Natural killer cell treated with Interleukin-12 subunit alpha and Interleukin-12 subunit beta and Interleukin-15 and Interleukin-18, amount 100 ng/mL, for 72 hours (primary cell): Measurements from ENCODE around the gene GLP1R. TPM values are rescaled to one million over a fixed set of nuclear protein-coding genes. Genes with fewer than 3 reads are reported as not detected.

ENCODE experiments used
- ATAC-seq, 2 donors: fragments of 150-1000 bp; cut with Tn5 transposase in 1 of 2; sonication (Bioruptor Pico), chemical (Tn5 transposase) in 1 of 2; 2 replicates each; pipeline ENCODE4 v1.10.0; 2021
- DNase-seq: peaks from one replicate; pipeline ENCODE4 v3.0.0; 2022; ENCODE audit warnings: low spot score
- H3K27ac Mint-ChIP-seq, 2 donors: 1 replicate in 1 of 2; 2 replicates in 1 of 2; pipeline ENCODE4 v1.8.0; 2022; ENCODE audit warnings: mixed read lengths in 2 of 2, mild to moderate bottlenecking in 1 of 2, moderate library complexity in 1 of 2
- H3K27me3 Mint-ChIP-seq, 2 donors: 1 replicate in 1 of 2; 2 replicates in 1 of 2; pipeline ENCODE4 v1.8.0; 2022; ENCODE audit warnings: mixed read lengths in 2 of 2
- H3K36me3 Mint-ChIP-seq: one replicate; pipeline ENCODE4 v1.8.0; 2022; ENCODE audit warnings: mixed read lengths
- H3K4me1 Mint-ChIP-seq, 2 donors: 1 replicate in 1 of 2; 2 replicates in 1 of 2; pipeline ENCODE4 v1.8.0; 2022; ENCODE audit warnings: low read depth in 2 of 2, mixed read lengths in 2 of 2, mild to moderate bottlenecking in 1 of 2
- H3K4me3 Mint-ChIP-seq: one replicate; pipeline ENCODE4 v1.8.0; 2022; ENCODE audit warnings: mixed read lengths
- H3K9me3 Mint-ChIP-seq: 2 replicates; pipeline ENCODE4 v1.8.0; 2022; ENCODE audit warnings: mixed read lengths
- total RNA-seq, 2 donors: library from RNA; stranded (reverse); gene quantifications; one replicate each; pipeline ENCODE4 v1.2.3, GENCODE V29; 2022

Gene GLP1R
- total RNA-seq, 2 donors from 2014 or later = not detected

DNA sequence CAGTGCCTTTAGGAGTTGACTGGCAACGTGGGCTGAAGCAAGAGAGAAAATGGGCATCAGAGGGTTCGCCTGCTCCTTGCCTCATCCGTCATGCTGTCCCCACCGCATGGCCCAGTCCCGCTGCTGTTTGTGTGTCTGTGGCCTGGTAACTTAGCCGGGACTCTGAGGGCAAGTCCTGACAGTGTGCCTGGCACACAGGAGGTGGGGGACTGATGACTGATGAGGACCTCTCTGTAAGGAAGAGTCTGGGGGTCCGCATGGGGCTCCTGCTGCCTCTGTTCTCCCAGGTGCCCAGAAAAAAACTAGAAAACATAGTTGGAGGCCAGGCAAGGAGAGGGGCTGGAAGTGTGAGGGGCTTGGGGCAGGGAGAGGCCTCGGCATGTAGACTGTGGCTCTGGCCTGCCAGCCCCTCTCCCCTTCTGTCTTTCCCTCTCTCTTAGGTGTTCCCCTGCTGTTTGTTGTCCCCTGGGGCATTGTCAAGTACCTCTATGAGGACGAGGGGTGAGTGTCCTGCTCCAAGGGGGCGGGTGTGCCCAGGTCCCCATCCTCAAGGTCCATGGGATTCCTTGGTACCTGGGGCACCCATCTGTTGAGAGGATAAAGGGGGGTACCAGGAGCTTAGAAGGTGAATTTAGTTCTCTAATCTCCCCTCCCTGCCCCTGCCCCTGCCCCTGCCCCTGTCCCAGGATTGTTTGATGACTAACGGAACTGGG, 29.5 kb downstream of the GLP1R start:
- Mint-ChIP-seq H3K36me3 (no peaks in the 10 kb centered on the region), H3K9me3 (no peaks in the 10 kb centered on the region), H3K27me3 (no peaks in the 10 kb centered on the region), H3K27ac (no peak overlapping the region), H3K4me3 (no peak overlapping the region), H3K4me1 (peaks cover 0 to 4% of the 10 kb centered on the region in 2 donors)
- no peak for ATAC-seq
- DNase-seq = no peak

DNA sequence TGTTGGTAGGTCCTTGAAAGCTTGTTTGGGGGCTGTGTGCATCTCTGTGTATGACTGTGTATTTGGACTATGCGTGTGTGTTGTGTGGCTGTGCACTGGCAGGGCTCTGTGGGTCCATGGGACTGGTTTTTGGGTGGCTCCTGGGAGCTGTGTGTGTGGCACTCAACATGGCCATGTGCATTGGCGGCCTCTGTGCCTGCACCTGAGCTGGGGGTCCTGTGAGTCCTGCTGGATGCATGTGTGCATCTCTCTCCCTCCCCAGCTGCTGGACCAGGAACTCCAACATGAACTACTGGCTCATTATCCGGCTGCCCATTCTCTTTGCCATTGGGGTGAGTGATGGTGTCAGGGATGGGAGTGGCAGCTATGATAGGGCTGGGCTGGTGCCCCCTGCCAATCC, 30.1 kb downstream of the GLP1R start:
- Mint-ChIP-seq H3K27me3 (no peaks in the 10 kb centered on the region), H3K4me3 (no peak overlapping the region), H3K9me3 (no peaks in the 10 kb centered on the region), H3K4me1 (peaks cover 0 to 7% of the 10 kb centered on the region in 2 donors), H3K27ac (no peak overlapping the region), H3K36me3 (no peaks in the 10 kb centered on the region)
- peak in 1 of 2 donors; percentile 43 for ATAC-seq
- DNase-seq = no peak

DNA sequence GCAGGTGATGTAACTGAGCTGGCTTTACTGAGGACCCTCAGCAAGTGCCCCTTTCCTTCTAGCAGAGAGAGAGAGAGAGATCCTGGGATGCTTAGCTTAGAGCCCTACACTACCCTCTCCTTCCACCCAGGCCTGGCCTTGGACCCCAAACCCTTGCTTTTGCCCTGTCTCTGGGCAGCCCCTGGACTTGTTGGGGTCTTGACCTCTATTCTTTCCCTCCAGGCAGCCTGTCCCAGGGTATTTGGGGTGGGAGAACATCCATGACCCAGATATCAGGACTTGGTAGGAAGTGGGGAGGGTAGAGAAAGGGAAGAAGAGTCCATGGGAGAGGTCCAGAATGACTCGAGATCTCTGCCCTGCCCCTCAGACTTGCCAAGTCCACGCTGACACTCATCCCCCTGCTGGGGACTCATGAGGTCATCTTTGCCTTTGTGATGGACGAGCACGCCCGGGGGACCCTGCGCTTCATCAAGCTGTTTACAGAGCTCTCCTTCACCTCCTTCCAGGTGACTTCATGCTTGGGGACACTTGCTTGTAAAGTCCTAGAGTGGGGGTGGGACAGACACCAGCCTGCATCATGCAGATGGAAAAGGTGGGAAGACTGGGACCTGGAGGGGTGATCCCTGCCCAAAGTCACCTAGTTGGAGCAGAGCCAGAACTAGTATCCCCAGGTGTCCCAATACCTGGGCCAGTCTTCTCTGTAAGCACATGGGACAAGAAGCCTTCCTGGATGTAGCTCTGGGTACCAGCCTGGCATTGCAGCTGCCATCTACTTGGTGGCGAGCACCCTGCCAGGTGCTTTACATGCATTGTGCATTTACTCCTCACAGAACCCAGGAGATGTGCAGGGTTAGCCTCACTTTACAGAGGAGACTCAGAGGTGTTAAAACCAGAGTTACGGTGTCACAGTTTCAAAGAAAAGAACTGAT, 30.9 kb downstream of the GLP1R start:
- H3K27ac Mint-ChIP-seq = no peak overlapping the region
- ATAC-seq (no peak), DNase-seq (no peak)
- H3K4me1 Mint-ChIP-seq = peaks cover 0 to 7% of the 10 kb centered on the region in 2 donors
- H3K9me3 Mint-ChIP-seq = no peaks in the 10 kb centered on the region
- no peaks in the 10 kb centered on the region for H3K27me3 Mint-ChIP-seq
- H3K36me3 Mint-ChIP-seq = no peaks in the 10 kb centered on the region
- H3K4me3 Mint-ChIP-seq = no peak overlapping the region

- ATAC-seq (no peak), DNase-seq (no peak)
- Mint-ChIP-seq H3K9me3 (no peaks in the 10 kb centered on the region), H3K36me3 (no peaks in the 10 kb centered on the region), H3K27ac (no peak overlapping the region), H3K27me3 (peaks cover 0 to under 1% of the 10 kb centered on the region in 2 donors), H3K4me1 (peaks cover 0 to 5% of the 10 kb centered on the region in 2 donors), H3K4me3 (no peak overlapping the region)
Measured at GRCh38 chr6:39080246-39080875, 31.8 kb downstream of the GLP1R start.

DNA sequence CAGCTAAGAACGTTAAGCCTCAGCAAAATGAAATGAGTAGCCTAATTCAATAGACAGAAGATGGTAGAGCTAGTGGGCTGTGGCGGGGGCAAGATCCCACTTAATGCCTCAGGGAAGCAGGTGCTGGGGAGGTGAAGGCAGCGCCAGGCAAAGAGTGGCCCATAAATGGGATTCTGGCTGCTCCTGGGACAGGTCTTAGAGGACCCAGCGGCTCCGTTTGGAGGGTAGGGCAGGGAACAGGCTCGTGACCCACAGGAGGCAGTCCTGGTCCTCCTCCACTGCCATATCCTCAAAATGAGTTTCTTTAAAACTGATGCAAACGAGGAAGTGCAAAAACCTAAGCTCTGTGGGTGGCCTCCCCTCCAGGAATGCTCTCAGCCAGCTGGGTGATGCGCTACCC, 33.7 kb downstream of the GLP1R start:
- no peak for ATAC-seq
- peaks cover 8 to 18% of the 10 kb centered on the region in 2 donors for H3K27me3 Mint-ChIP-seq
- H3K4me3 Mint-ChIP-seq = no peak overlapping the region
- no peak overlapping the region for H3K27ac Mint-ChIP-seq
- H3K4me1 Mint-ChIP-seq = peaks cover 13 to 18% of the 10 kb centered on the region in 2 donors
- no peak for DNase-seq
- no peaks in the 10 kb centered on the region for H3K9me3 Mint-ChIP-seq
- no peaks in the 10 kb centered on the region for H3K36me3 Mint-ChIP-seq

DNA sequence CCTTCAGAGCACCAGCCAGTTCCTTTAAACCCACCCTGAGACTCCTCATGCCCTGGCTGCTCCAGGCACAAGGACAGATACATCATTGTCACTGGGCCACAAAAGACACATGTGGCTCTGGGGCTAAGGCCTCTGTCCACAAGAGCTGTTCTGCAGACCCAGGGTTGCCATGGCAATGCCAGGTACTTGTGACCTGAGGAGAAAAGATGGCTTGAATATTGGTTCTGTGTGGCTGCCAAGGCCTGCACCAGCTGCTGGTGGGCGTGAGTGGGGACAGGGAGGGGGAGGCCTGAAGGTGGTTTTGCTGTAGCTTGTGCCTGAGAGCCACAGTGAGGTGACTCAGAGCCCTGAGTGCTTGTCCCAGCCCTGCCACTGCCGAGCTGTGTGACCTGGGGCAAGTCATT, 34.7 kb downstream of the GLP1R start:
- ATAC-seq (no peak), DNase-seq (no peak)
- Mint-ChIP-seq H3K27ac (no peak overlapping the region), H3K9me3 (no peaks in the 10 kb centered on the region), H3K4me1 (peaks cover 13 to 18% of the 10 kb centered on the region in 2 donors), H3K27me3 (peaks cover 8 to 19% of the 10 kb centered on the region in 2 donors), H3K4me3 (no peak overlapping the region), H3K36me3 (no peaks in the 10 kb centered on the region)

- Mint-ChIP-seq H3K27me3 (peaks cover 14 to 19% of the 10 kb centered on the region in 2 donors), H3K27ac (no peak overlapping the region)
- no peak for DNase-seq
Measured at GRCh38 chr6:39084506-39084905, 35.9 kb downstream of the GLP1R start.

GRCh38 chr6:39085129-39085797, 36.7 kb downstream of the GLP1R start:
- ATAC-seq = no peak
- Mint-ChIP-seq H3K9me3 (no peaks in the 10 kb centered on the region), H3K4me1 (peaks cover 13 to 19% of the 10 kb centered on the region in 2 donors), H3K36me3 (no peaks in the 10 kb centered on the region), H3K27me3 (peaks cover 18 to 21% of the 10 kb centered on the region in 2 donors), H3K27ac (no peak overlapping the region), H3K4me3 (no peak overlapping the region)
- DNase-seq = no peak

More at GRCh38 chr6:39084506-39084905, 35.9 kb downstream of the GLP1R start:
- H3K36me3 Mint-ChIP-seq = no peaks in the 10 kb centered on the region
- peaks cover 13 to 18% of the 10 kb centered on the region in 2 donors for H3K4me1 Mint-ChIP-seq
- H3K9me3 Mint-ChIP-seq = no peaks in the 10 kb centered on the region
- ATAC-seq = no peak
- H3K4me3 Mint-ChIP-seq = no peak overlapping the region

GRCh38 chr6:39086294-39086693, 37.7 kb downstream of the GLP1R start:
- Mint-ChIP-seq H3K4me3 (peak overlapping the region; percentile 44), H3K4me1 (peaks cover 13 to 21% of the 10 kb centered on the region in 2 donors), H3K27me3 (peaks cover 26 to 31% of the 10 kb centered on the region in 2 donors), H3K9me3 (no peaks in the 10 kb centered on the region), H3K27ac (no peak overlapping the region), H3K36me3 (no peaks in the 10 kb centered on the region)
- ATAC-seq (peak; percentile 89 to 90), DNase-seq (peak; percentile 68)

DNA sequence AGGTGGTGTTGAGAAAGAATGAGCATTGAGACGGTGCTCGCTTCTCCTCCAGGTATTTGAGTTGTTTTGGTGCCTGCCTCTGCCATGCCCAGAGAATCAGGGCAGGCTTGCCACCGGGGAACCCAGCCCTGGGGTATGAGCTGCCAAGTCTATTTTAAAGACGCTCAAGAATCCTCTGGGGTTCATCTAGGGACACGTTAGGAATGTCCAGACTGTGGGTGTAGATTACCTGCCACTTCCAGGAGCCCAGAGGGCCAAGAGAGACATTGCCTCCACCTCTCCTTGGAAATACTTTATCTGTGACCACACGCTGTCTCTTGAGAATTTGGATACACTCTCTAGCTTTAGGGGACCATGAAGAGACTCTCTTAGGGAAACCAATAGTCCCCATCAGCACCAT, 38.1 kb downstream of the GLP1R start:
- Mint-ChIP-seq H3K9me3 (no peaks in the 10 kb centered on the region), H3K27me3 (peaks cover 30 to 35% of the 10 kb centered on the region in 2 donors), H3K4me1 (peaks cover 13 to 21% of the 10 kb centered on the region in 2 donors), H3K36me3 (no peaks in the 10 kb centered on the region), H3K27ac (no peak overlapping the region), H3K4me3 (peak overlapping the region; percentile 44)
- ATAC-seq (no peak), DNase-seq (no peak)

GRCh38 chr6:39087197-39087596, 38.6 kb downstream of the GLP1R start:
- no peaks in the 10 kb centered on the region for H3K36me3 Mint-ChIP-seq
- no peak for DNase-seq
- H3K4me1 Mint-ChIP-seq = peaks cover 13 to 21% of the 10 kb centered on the region in 2 donors
- no peak for ATAC-seq
- H3K27ac Mint-ChIP-seq = no peak overlapping the region
- H3K4me3 Mint-ChIP-seq = no peak overlapping the region
- H3K27me3 Mint-ChIP-seq = peaks cover 33 to 40% of the 10 kb centered on the region in 2 donors
- H3K9me3 Mint-ChIP-seq = no peaks in the 10 kb centered on the region

GRCh38 chr6:39088331-39088730, 39.8 kb downstream of the GLP1R start:
- ATAC-seq = no peak
- no peak overlapping the region for H3K4me3 Mint-ChIP-seq
- H3K36me3 Mint-ChIP-seq = no peaks in the 10 kb centered on the region
- no peak overlapping the region for H3K27ac Mint-ChIP-seq
- peaks cover 37 to 48% of the 10 kb centered on the region in 2 donors for H3K27me3 Mint-ChIP-seq
- no peaks in the 10 kb centered on the region for H3K9me3 Mint-ChIP-seq
- peaks cover 13 to 21% of the 10 kb centered on the region in 2 donors for H3K4me1 Mint-ChIP-seq
- DNase-seq = no peak

DNA sequence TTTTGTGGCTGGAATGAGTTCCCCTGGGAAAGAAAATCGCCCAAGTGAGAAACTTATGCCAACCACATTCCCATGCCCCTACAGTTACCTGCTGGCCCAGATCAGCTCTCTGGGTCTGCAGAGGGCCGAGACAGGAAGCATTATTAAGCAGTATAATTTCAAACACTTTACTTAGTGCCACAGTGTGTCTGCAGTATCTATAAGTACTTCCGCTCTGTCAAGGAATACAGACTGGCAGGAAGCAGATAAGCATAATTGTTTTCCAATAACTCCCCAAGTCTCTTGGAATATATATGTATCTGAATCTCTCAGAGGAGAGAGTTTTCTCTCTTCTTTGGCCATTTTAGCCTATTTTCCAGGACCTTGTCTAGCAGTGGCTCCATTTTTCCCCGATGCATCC, 41.5 kb downstream of the GLP1R start:
- Mint-ChIP-seq H3K36me3 (no peaks in the 10 kb centered on the region), H3K4me1 (peaks cover 13 to 19% of the 10 kb centered on the region in 2 donors), H3K9me3 (no peaks in the 10 kb centered on the region), H3K27me3 (peaks cover 40 to 48% of the 10 kb centered on the region in 2 donors), H3K27ac (no peak overlapping the region), H3K4me3 (no peak overlapping the region)
- ATAC-seq (no peak), DNase-seq (no peak)
